ENCODE data around the gene ZNF492. TPM values are rescaled to one million over a fixed set of nuclear protein-coding genes. Genes with fewer than 3 reads are reported as not detected.
A peak's percentile ranks its signal among the peaks of the same experiment; 100 is the strongest.
"Not testable (repeated sequence)": the region's sequence is repeated elsewhere in the genome, so short reads cannot be mapped to it uniquely, and the experiment has no call there.

Gene ZNF492
- polyA plus RNA-seq, 1 donor from 2014 or later: 0.11 TPM

- Mint-ChIP-seq H3K9me3 (peaks cover 2 to 5% (median 2%) of the 10 kb centered on the region in 3 donors), H3K27me3 (no peaks in the 10 kb centered on the region), H3K36me3 (no peaks in the 10 kb centered on the region), H3K4me3 (no peak overlapping the region), H3K4me1 (peaks cover 0 to 5% (median 0%) of the 10 kb centered on the region in 3 donors), H3K27ac (no peak overlapping the region)
Measured at GRCh38 chr19:22607653-22608430, 26.3 kb upstream of the ZNF492 start.

- Mint-ChIP-seq H3K27ac (no peak overlapping the region), H3K4me3 (no peak overlapping the region), H3K9me3 (peaks cover 2 to 5% (median 2%) of the 10 kb centered on the region in 3 donors), H3K27me3 (no peaks in the 10 kb centered on the region), H3K36me3 (no peaks in the 10 kb centered on the region), H3K4me1 (peaks cover 0 to 5% (median 0%) of the 10 kb centered on the region in 3 donors)
Measured at GRCh38 chr19:22608441-22608840, 25.7 kb upstream of the ZNF492 start.

GRCh38 chr19:22609630-22610029, 24.5 kb upstream of the ZNF492 start:
- H3K36me3 Mint-ChIP-seq: no peaks in the 10 kb centered on the region
- peaks cover 0 to 5% (median 0%) of the 10 kb centered on the region in 3 donors for H3K4me1 Mint-ChIP-seq
- H3K4me3 Mint-ChIP-seq: no peak overlapping the region
- H3K9me3 Mint-ChIP-seq: peaks cover 2 to 5% (median 3%) of the 10 kb centered on the region in 3 donors
- H3K27me3 Mint-ChIP-seq: no peaks in the 10 kb centered on the region
- no peak overlapping the region for H3K27ac Mint-ChIP-seq

GRCh38 chr19:22610121-22610520, 24.0 kb upstream of the ZNF492 start:
- no peaks in the 10 kb centered on the region for H3K36me3 Mint-ChIP-seq
- peaks cover 2 to 5% (median 3%) of the 10 kb centered on the region in 3 donors for H3K9me3 Mint-ChIP-seq
- peak overlapping the region in 1 of 3 donors; percentile 54 for H3K27ac Mint-ChIP-seq
- H3K4me3 Mint-ChIP-seq: no peak overlapping the region
- H3K4me1 Mint-ChIP-seq: peaks cover 0 to 5% (median 0%) of the 10 kb centered on the region in 3 donors
- H3K27me3 Mint-ChIP-seq: no peaks in the 10 kb centered on the region

DNA sequence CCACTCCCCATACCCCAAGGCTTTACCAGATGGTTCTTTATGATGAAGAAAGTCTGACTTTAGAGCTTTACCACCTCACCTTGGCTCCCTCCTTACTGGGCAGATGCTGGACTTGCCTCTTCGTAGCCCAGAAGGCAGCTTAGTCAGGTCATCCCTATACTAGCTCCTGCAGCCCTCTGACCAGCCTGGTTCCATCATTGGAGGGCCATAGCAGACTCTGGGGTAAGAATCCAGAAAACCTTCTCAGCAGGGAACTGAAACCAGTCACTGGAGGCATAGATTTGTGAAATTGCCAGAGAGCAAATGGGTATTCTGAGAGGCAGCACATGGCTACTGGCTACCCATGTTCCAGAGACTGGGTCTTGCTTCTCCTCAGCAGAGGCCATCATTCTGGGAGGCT, 21.8 kb upstream of the ZNF492 start:
- Mint-ChIP-seq H3K4me3 (peak overlapping the region in 1 of 4 donors; percentile 45), H3K36me3 (no peaks in the 10 kb centered on the region), H3K9me3 (peaks cover 0 to 3% (median 0%) of the 10 kb centered on the region in 3 donors), H3K27me3 (no peaks in the 10 kb centered on the region), H3K27ac (no peak overlapping the region), H3K4me1 (peaks cover 0 to 4% (median 0%) of the 10 kb centered on the region in 3 donors)

DNA sequence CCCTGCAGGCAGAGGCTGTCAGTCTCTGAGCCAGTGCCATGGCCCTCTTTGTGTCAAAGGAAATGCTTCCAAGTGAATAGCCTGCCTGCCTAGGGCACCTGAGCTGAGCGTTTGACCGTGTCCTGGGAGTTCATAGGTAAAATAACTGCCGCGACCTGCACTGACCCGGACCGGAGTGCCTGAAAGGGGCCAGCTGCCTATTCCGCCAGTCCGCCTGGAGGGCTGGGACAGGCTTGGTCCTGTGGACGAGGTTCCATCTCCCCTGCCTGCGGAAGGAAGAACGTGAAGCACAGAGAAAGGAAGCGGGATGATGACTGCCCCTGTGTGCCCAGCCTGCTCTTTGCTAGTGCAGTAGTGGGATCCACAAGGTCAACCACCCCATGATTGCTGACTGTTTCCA, 17.5 kb upstream of the ZNF492 start:
- Mint-ChIP-seq H3K4me1 (peaks cover 0 to 2% (median 0%) of the 10 kb centered on the region in 3 donors), H3K27me3 (peaks cover 2% of the 10 kb centered on the region), H3K27ac (no peak overlapping the region), H3K36me3 (no peaks in the 10 kb centered on the region), H3K9me3 (peaks cover 4 to 6% (median 4%) of the 10 kb centered on the region in 3 donors), H3K4me3 (no peak overlapping the region)

- H3K27me3 Mint-ChIP-seq, H3K4me1 Mint-ChIP-seq, H3K9me3 Mint-ChIP-seq: not testable (repeated sequence)
Measured at GRCh38 chr19:22617181-22617580, 16.9 kb upstream of the ZNF492 start.

DNA sequence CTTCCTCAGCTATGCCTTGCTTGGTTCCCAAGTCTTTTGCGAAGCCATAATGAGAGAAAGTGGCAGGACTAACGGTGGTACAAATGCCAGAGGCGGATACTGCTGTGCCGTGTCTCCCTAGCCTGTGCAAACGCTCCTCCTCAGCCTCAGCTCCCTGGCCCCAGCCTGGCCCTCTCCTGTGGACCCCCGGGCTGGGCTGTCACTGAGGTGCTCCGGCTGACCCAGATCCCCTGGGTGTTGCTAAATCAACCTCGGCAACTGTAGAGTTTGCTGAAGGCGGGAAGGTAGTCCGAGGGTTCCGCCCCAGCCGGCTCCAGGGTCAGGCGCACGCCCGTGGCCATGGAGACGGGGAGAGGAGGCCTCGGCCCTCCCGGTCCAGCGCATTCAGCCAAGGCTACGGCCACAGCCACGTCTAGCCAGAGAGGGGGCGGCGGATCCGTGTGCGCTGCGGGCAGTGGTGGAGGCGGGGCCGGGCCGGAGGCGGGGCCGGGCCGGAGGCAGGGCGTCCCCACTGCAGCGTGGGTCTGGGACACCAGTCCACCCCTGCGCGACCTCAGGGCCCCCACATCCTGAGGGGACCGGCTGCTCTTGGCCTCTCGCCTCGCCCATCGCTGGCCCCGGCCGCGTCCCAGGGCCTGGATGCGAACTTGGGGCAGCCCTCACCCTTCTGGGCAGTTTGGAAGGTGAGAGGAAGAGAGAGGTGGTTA, 16.4 kb upstream of the ZNF492 start:
- Mint-ChIP-seq H3K27ac (no peak overlapping the region), H3K36me3 (no peaks in the 10 kb centered on the region), H3K4me1 (no peaks in the 10 kb centered on the region), H3K4me3 (no peak overlapping the region), H3K9me3 (peaks cover 4 to 8% (median 7%) of the 10 kb centered on the region in 3 donors), H3K27me3 (peaks cover 6% of the 10 kb centered on the region)

More at GRCh38 chr19:22617181-22617580, 16.9 kb upstream of the ZNF492 start:
- not testable (repeated sequence) for H3K4me3 Mint-ChIP-seq, H3K36me3 Mint-ChIP-seq, H3K27ac Mint-ChIP-seq

DNA sequence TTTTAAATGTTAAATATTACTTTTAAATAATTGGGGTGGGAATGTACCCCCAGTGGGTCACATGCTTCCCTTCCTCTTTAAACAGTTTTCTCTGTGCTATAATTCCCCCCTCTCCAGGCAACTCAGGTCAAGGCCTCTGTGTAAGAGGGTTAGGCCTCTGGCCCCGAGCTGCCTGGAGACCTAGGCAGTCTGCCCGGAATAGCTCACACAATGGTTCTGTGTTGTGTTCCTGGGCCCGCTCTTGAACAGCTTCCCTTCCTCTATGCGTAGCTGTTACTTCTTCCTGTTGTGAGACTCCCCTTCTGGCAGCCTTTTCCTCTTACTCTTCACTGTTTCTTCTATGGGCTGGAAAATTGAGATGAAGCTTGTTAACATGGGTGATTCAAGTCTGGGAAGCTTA, 14.8 kb upstream of the ZNF492 start:
- Mint-ChIP-seq H3K27ac (no peak overlapping the region), H3K4me3 (peak overlapping the region in 1 of 4 donors; percentile 73), H3K9me3 (peaks cover 4 to 7% (median 4%) of the 10 kb centered on the region in 3 donors)

DNA sequence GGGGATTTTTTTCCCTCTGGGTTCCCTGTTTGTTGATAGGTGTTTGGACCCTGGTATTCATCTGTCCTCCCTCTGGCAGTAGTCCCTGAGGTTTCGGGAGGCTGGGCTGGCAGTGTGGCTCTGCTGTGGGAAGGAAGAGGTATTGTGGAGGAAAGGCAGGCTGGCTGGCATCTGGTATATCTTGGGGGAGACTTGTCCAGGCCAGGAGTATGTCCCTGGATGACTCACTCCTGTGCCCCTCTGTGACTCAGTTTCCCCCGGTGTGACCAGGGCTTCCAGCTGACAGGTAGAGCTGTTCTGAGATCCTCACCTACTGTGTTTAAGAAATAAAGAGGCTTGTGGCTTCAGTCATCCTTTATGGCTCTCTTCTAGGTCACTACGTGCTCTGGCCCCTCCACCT, 14.2 kb upstream of the ZNF492 start:
- Mint-ChIP-seq H3K27me3 (peaks cover 6% of the 10 kb centered on the region), H3K4me1 (no peaks in the 10 kb centered on the region), H3K4me3 (no peak overlapping the region), H3K36me3 (no peaks in the 10 kb centered on the region), H3K27ac (no peak overlapping the region), H3K9me3 (peaks cover 4 to 7% (median 4%) of the 10 kb centered on the region in 3 donors)

More for the DNA sequence above, 14.8 kb upstream of the ZNF492 start:
- no peaks in the 10 kb centered on the region for H3K36me3 Mint-ChIP-seq
- H3K27me3 Mint-ChIP-seq: peaks cover 6% of the 10 kb centered on the region
- H3K4me1 Mint-ChIP-seq: no peaks in the 10 kb centered on the region

DNA sequence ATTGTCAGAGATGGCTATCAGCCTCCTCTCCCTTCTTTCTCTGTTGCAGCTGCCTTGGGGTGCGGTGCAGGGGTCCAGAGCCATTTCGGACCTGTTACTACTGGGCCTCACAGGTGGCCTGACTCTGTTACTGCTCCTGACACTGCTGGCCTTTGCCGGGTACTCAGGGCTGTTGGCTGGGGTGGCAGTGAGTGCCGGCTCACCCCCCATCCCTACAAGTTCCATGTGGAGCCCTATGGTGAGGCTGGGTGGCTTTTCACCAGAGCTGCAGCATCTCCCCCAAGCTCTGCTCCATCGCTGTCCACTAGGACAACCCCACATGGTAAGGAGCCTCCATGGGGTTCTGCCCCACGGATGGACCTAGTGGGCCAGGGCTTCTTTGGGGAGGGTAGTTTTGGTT, 13.7 kb upstream of the ZNF492 start:
- H3K9me3 Mint-ChIP-seq: peaks cover 4 to 7% (median 4%) of the 10 kb centered on the region in 3 donors
- H3K36me3 Mint-ChIP-seq: no peaks in the 10 kb centered on the region
- no peaks in the 10 kb centered on the region for H3K4me1 Mint-ChIP-seq
- no peak overlapping the region for H3K27ac Mint-ChIP-seq
- H3K27me3 Mint-ChIP-seq: peaks cover 6% of the 10 kb centered on the region
- no peak overlapping the region for H3K4me3 Mint-ChIP-seq

DNA sequence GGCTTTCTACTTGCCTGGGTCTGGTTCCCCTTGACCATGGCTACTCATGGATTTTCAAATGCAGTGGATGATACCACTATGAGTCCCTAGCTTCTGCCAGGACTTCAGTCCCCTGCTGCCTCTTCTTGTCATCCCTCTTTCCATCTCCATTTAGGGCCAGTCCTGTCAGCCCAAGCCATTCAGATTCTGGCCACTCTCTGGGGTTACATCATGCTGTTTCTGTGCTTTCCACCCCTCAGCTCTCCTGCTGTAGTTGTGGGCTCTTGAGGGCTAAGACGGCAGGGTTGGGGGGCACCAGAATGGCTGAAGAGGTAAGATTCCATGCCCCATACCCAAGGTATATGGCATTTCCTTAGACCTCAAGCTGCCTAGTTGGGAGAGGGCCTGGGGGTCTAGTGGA, 13.2 kb upstream of the ZNF492 start:
- Mint-ChIP-seq H3K36me3 (no peaks in the 10 kb centered on the region), H3K4me3 (no peak overlapping the region), H3K4me1 (no peaks in the 10 kb centered on the region), H3K9me3 (peaks cover 4 to 7% (median 4%) of the 10 kb centered on the region in 3 donors), H3K27ac (no peak overlapping the region), H3K27me3 (peaks cover 6% of the 10 kb centered on the region)

GRCh38 chr19:22622020-22622419, 12.1 kb upstream of the ZNF492 start:
- no peak overlapping the region for H3K4me3 Mint-ChIP-seq
- peaks cover 4 to 7% (median 4%) of the 10 kb centered on the region in 3 donors for H3K9me3 Mint-ChIP-seq
- H3K27me3 Mint-ChIP-seq: peaks cover 6% of the 10 kb centered on the region

GRCh38 chr19:22622901-22623840, 11.0 kb upstream of the ZNF492 start:
- no peak overlapping the region for H3K4me3 Mint-ChIP-seq
- peaks cover 0 to under 1% (median 0%) of the 10 kb centered on the region in 3 donors for H3K4me1 Mint-ChIP-seq
- H3K27me3 Mint-ChIP-seq: peaks cover 6% of the 10 kb centered on the region
- H3K27ac Mint-ChIP-seq: no peak overlapping the region
- H3K36me3 Mint-ChIP-seq: no peaks in the 10 kb centered on the region
- peaks cover 4 to 9% (median 4%) of the 10 kb centered on the region in 3 donors for H3K9me3 Mint-ChIP-seq

More at GRCh38 chr19:22622020-22622419, 12.1 kb upstream of the ZNF492 start:
- Mint-ChIP-seq H3K4me1 (no peaks in the 10 kb centered on the region), H3K27ac (no peak overlapping the region), H3K36me3 (no peaks in the 10 kb centered on the region)

Data from IgD-negative memory B cell (primary cell).